ENCODE results near the gene CREB5.
A peak's percentile ranks its signal among the peaks of the same experiment; 100 is the strongest.

DNA sequence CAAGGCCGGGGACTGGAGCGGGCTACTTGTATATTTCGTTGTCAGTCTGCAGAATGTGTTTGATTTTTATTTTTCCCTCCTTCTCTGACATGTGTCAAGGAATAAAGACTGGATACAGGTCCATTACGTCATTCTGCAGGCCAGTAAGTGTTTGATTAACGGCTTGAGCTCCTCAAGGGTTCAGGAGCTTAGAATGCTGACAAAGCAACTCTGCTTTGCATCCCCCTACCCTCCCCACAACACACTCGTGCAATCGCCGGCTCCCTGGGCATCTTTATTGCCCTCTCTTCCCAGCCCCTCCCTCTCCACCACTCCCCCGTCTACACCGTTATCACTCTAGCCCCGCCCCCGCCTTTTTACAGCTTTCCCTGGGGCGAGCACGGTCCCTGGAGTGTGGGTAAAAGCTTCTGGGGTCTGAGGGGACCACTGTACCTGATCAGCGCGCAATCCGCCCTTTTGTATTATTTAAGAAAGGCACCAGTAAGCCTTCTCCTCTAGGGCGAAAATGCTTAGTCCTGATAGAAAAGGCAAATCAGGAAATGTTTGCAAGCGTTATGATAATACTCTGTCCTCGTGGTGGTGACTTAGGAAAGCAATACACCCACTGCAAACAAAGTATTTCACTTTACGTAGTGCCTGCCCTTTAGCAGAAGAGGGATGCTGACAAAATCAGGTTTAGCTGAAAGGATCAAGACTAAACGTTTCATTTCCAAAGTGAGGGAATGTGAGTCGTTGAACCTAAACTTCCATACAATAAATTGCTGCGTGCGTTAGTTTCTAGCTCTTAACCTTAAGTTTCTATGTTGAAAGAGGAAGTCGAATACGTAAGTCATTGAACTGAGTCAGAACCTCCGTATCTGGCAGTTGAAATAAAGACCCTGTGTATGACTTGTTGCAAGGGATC lies 1.4 kb upstream of the CREB5 start:
- TF ChIP-seq TAF1 (IDR thresholded peaks at IDR 0.05; ENCODE audit: borderline replicate concordance, insufficient read depth, low read length) = no peak
- no peak for TF ChIP-seq POLR2AphosphoS5 (IDR thresholded peaks at IDR 0.05; ENCODE audit: low read depth, low read length)
- peak; percentile 28; the same call in 1 of the 2 replicates for TF ChIP-seq SIN3A (IDR thresholded peaks at IDR 0.05; ENCODE audit: borderline replicate concordance, insufficient read depth, low read length)
- TF ChIP-seq, protein P1, sequence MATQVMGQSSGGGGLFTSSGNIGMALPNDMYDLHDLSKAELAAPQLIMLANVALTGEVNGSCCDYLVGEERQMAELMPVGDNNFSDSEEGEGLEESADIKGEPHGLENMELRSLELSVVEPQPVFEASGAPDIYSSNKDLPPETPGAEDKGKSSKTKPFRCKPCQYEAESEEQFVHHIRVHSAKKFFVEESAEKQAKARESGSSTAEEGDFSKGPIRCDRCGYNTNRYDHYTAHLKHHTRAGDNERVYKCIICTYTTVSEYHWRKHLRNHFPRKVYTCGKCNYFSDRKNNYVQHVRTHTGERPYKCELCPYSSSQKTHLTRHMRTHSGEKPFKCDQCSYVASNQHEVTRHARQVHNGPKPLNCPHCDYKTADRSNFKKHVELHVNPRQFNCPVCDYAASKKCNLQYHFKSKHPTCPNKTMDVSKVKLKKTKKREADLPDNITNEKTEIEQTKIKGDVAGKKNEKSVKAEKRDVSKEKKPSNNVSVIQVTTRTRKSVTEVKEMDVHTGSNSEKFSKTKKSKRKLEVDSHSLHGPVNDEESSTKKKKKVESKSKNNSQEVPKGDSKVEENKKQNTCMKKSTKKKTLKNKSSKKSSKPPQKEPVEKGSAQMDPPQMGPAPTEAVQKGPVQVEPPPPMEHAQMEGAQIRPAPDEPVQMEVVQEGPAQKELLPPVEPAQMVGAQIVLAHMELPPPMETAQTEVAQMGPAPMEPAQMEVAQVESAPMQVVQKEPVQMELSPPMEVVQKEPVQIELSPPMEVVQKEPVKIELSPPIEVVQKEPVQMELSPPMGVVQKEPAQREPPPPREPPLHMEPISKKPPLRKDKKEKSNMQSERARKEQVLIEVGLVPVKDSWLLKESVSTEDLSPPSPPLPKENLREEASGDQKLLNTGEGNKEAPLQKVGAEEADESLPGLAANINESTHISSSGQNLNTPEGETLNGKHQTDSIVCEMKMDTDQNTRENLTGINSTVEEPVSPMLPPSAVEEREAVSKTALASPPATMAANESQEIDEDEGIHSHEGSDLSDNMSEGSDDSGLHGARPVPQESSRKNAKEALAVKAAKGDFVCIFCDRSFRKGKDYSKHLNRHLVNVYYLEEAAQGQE (IDR thresholded peaks at IDR 0.05; ENCODE audit: insufficient read depth in 1 of 2, low read depth in 2 of 2, low read length in 2 of 2) = no peak
- no peak for TF ChIP-seq FOXP2 (optimal IDR thresholded peaks at IDR 0.05; ENCODE audit: borderline replicate concordance, extremely low read depth, extremely low read length, insufficient read depth)
